Measurements from ENCODE around the gene SPSB1.
A peak's percentile ranks its signal among the peaks of the same experiment; 100 is the strongest.

SPSB1 gene

GRCh38 chr1:9260059-9260766 is 32.5 kb upstream of the SPSB1 start:
- DNase-seq (ENCODE audit: low spot score) = no peak

DNA sequence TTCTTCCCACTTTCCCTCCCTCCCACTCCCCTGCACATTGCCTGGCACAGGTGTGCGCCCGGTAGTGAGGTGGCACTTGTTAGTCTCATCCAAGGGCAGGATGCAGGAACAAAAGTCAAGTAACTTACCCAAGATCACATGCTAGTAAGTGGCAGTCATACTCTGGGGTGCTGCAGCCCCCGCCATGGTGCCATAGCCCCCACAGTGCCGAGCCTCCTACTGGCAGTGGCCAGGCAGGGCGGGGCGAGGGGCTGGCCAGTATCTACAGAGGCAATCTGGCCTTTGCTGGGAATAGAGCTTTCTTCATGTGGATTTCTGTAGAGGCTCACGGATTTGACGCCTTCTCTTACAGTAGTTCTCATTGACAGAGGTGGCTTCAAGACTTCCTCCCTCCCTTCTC is 31.2 kb upstream of the SPSB1 start:
- no peak for DNase-seq (ENCODE audit: low spot score)

GRCh38 chr1:9262096-9262986 is 30.4 kb upstream of the SPSB1 start:
- no peak for DNase-seq (ENCODE audit: low spot score)

DNA sequence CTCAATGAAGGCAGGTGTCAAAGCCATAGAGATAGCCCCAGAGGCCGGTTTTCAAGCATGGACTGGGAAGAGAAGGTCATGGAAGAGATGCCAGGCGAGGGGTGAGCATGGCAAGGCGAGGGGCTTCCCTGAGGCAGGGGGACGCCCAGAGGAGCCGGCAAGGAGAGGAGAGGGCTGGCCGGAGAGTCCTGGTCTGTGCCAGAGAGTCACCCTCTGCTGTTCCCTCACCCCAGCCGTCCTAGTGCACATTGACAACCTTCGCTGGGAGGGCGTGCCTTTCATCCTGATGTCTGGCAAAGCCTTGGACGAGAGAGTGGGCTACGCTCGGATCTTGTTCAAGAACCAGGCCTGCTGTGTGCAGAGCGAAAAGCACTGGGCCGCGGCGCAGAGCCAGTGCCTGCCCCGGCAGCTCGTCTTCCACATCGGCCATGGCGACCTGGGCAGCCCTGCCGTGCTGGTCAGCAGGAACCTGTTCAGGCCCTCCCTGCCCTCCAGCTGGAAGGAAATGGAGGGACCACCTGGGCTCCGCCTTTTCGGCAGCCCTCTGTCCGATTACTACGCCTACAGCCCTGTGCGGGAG is 29.3 kb upstream of the SPSB1 start:
- no peak for DNase-seq (ENCODE audit: low spot score)

GRCh38 chr1:9263984-9264872 is 28.5 kb upstream of the SPSB1 start:
- no peak for DNase-seq (ENCODE audit: low spot score)

GRCh38 chr1:9265037-9265436 is 27.7 kb upstream of the SPSB1 start:
- no peak for DNase-seq (ENCODE audit: low spot score)

GRCh38 chr1:9265968-9266367 is 26.7 kb upstream of the SPSB1 start:
- DNase-seq (ENCODE audit: low spot score) = no peak

DNA sequence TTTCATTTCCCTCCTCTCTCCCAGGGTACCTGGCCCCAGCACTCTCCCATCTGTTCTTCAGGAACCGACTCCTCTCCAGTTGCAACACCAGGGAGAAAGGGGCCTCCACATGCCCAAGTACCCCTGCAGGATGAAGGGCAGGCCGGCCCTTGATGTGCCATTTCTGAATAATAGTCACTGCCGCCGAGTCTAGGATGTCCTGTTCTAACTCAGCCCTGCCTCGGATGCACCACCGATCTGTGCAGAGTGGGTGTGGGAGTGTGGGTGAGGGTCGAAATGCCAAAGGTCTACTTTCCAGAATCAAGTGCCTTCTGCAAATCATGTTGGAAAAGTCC is 25.4 kb upstream of the SPSB1 start:
- DNase-seq (ENCODE audit: low spot score) = no peak

- DNase-seq (ENCODE audit: low spot score) = no peak
These were observed 24.7 kb upstream of the SPSB1 start for GRCh38 chr1:9267827-9268581.

DNA sequence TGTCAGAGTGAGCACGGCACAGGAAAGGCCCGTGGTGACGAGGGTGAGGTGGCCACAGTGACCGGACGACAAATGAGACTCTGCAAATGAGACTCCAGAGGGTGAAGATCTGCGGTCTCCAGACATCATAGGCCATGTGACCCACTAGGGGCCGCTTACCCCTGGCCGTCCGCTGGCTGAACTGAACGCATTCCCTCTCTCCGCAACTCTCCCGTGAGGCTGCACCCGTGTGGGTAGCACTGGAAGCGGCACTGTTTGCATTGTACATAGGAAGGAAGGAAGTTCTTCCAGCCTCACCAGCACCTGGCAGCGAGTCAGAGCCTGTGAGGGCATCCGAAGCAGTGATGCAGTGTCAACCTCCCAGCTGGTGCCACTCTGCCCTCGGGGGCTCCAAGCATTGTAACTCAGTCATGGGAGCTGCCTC is 23.6 kb upstream of the SPSB1 start:
- no peak for DNase-seq (ENCODE audit: low spot score)

DNA sequence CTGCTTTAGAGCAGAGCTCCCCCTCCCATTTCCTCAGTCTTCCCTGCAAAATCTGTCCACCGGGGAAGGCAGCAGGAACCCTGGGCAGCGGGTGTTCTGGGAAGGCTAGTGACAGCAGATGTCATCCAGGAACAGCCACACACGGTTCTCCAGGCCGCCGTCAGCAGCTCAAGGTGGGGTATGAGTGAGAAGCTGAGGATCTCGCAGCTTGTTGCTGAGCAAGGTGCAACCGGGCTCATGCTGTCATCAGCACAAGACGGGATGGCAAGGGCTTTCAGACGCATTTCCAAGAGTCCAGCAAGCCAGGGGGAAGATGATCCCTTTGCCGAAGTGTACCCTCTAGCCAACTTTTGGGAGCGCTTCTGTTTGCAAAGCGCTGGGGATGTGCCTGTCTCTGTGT is 23.0 kb upstream of the SPSB1 start:
- no peak for DNase-seq (ENCODE audit: low spot score)

DNA sequence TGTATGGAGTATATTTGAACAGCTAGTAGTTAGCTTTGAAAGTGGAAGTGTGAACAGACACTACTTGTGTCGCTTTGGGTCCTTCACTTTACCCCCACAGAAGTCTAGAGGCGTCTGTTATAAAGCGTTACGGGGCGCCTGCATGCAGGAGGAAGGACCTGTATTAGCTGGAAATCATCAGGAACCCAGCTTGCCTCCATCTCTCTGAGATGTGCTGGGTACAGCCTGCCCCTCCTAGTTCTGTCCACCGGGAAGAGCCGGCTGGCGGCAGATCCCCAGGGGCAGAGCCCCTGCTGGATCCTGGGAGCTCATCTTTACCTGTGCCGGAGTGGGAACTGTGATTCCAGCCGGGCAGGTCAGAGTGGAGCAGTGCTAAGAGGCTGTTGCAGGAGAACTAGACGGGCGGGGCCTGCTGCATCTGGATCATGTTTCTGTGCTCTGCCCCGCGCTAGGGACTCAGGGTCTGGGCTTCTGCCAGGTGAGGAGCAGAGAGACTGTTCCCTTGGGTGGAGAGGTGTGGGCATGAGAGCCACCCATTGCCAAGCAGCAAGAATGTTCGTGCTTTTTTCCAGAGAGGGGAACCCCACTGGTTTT is 22.3 kb upstream of the SPSB1 start:
- no peak for DNase-seq (ENCODE audit: low spot score)

DNA sequence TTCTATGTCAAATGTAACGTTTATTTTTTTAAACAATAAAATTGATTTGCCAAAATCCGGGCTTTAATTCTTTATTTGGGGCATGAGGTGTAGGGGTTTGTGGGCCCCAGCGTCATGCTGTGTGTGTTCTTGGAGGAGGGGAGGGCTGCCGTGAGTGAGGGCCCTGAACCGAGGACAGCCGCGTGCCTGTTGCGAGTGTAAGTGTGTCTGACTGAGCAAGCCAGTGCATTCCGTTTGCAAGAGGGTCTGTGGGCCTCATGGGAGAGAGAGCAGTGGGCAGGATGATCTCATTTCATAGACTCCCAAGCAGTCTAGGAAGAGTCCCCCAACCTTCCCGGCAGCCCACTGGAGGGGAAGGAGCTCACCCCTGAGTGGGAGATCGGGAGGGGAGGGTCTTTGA is 21.4 kb upstream of the SPSB1 start:
- DNase-seq (ENCODE audit: low spot score) = no peak

DNA sequence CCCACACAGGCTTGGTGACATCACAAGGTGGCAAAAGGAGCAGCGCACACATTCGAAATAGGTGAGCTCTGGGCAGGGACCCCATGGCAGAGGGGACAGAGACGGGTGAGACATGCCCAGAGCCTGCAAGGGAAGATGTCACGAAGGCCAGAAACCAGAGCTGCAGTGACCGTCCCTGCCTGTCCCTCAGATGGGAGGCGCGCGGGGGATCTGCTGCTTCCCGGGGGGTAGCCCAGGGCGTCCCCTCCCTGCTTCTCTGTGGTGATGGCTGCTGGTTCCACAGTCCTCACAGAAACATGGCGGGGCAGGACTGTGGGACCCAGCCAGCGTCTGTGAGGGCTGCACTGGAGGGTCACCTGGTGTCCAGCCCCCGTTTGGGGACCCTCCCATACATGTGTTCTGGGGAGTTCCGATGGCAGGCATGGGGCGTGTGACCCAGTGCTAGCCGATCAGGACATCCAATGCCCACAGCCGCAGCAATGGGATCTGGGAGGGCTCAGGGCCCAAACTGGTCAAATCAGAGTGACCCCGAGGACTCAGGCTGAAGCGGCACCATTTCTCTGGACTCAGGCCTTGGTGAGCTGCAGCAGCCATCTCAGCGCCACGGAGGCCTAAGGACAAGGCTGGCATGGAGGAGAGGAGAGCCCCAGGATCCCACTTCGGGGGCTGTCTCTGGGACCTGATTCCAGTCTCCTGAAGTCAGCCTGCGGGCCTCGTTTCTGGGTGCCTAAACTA is 20.7 kb upstream of the SPSB1 start:
- DNase-seq (ENCODE audit: low spot score) = no peak

GRCh38 chr1:9273177-9273576 is 19.5 kb upstream of the SPSB1 start:
- no peak for DNase-seq (ENCODE audit: low spot score)

- DNase-seq (ENCODE audit: low spot score) = no peak
These were observed 17.5 kb upstream of the SPSB1 start for GRCh38 chr1:9275161-9275560.

GRCh38 chr1:9275567-9276034 is 17.1 kb upstream of the SPSB1 start:
- peak; percentile 67 for DNase-seq (ENCODE audit: low spot score)

- no peak for DNase-seq (ENCODE audit: low spot score)
These were observed 14.6 kb upstream of the SPSB1 start for GRCh38 chr1:9278116-9278515.

- DNase-seq (ENCODE audit: low spot score) = no peak
These were observed 14.0 kb upstream of the SPSB1 start for GRCh38 chr1:9278585-9279153.

Data from CD4-positive, alpha-beta T cell treated with Interleukin-15 for 4 hours (primary cell).